GM21619 (cell line): ENCODE data around the gene ISY1.
"Not testable (repeated sequence)": the region's sequence is repeated elsewhere in the genome, so short reads cannot be mapped to it uniquely, and the experiment has no call there.

ENCODE experiments used
- ATAC-seq: cut with Tn5 transposase; IDR thresholded peaks from one replicate; pipeline ENCODE4 v1.9.1; 2021; ENCODE audit not compliant: unreplicated experiment

Gene ISY1

DNA sequence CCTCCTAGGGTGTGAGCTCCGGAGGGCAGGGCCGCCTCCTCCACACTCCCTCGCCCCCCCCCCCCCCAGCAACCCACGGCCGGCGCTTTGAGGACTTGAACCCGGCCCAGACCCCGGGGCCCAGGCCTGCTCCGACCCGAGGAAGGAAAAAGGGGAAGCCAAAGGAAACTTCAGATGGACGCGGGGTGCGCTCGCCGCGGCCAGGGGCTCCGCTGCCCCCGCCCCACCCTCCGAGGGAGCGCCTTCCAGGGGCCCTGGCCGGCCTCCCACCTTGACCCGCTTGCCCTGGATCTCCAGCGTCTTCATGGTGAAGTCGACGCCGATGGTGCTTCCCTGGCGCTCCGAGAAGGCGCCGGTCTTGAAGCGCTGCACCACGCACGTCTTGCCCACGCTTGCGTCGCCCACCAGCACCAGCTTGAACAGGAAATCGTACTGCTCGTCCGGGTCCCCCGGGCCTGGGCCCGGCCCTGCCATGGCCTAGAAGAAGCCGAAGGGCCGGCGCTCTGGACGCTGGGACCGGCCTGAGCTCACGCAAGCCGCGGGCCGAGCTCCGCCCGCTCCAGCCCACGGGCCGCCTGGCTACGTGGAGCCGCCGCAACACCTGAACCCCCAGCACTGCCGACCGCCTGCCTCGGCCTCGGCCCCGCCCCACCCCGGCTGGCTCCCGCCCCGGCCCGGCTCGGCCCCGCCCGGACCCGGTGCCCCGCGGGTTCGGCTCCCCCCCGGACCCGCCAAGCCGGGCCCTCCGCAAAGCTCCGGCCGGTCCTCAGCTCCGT lies 39.7 kb downstream of the ISY1 start:
- ATAC-seq = no peak

DNA sequence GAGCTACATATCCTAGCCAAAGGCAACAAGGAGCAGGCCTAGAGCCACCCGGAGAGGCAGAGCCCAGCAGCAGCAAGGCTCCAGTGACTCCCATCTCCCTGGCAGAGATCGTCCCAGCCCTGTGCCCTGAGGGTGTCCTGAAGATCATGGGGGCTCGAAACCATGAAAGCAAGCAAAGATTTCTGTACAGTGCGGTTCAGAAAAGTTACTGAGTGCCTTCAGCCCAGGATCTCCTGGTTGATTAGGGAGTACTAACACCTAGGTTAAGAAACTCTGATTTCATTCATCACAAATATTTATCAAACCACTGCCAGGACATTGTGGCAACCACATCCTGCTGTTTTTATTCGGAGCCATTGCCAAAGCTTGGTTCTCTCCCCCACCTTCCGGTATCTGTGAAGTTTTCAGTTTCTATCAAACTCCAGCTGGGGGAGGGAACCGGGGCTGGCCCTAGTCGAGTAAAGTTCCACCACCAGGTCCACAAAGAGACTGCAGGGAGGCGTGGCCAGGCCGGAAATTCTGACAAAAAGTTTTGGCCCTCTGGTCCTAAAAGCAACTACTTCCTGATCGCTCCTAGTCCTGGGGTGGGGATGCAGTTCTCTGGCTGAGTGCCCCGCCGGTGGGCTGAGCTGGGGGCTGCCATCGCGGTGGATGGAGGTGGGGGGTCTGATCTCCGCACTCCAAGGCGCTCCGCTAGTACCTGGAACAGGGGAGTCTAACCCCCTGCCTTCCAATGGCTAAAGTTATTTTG lies 40.4 kb downstream of the ISY1 start:
- peak; percentile 77 for ATAC-seq

DNA sequence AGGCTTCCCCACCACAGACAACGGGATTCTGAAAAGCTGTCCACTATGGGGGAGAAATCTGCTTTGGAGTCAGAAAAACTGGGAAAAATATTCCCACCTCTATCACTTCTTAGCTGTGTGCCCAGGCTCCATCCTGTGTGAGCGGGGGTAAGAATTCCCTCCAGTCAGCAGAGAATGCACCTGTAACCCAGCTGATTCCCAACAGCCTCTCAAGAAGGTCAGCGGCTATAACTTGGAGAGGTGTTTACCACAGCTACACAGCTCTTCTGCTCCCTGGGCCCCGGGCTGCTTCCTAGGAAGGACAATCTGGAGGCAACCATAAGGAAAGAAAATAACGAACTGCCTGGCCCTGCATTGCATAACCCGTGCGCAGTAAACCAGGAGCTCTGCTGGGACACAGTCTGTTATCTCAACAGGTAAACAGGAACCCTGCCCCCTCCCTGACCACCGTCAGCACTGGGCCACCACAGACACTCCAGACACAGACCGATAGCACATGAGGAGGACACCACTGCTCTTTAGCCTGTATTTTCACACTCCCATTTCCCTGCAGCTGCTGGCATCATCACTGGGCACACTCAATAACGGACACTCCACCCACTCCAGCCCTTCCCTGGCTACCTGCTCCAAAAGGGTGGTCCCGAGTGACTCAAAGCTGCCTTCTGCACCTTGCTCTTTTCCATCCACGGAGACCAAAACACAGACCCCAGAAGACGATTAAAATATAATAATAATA lies 41.3 kb downstream of the ISY1 start:
- no peak for ATAC-seq

DNA sequence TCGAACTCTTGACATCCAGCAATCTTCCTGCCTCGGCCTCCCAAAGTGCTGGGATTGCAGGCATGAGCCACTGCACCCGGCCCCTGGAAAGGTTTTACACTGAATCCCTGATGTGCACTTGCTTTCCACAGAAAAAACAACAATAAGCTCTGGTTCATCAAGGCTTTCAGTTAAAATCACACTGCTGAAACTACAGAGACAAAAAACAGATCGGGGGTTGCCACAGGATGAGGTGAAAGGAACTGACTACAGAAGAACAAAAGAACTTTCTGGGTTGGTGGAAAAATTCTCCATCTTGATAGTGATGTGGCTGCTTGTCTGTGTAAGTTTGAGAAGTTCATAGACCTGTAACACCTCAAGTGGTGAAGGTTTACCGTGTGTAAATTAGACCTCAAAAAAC lies 42.1 kb downstream of the ISY1 start:
- ATAC-seq = no peak

DNA sequence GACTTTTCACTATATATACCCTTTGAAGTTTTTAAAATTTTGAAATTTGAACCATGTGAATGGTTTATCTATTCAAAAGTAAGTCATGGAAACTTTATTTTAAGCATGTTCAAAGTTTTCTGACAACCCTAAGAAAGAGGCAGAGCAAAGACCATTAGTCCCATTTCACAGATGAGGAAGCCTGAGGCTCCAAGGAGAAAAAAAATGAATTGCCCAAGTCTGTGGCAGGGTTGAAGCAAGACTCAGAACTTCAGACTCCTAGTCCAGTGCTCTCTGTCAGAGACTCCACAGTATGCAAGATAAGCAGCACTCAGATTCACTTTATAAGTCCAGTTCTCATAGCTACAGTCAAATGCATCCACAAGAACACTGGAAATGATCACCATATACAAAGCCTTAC lies 43.7 kb downstream of the ISY1 start:
- ATAC-seq = no peak

DNA sequence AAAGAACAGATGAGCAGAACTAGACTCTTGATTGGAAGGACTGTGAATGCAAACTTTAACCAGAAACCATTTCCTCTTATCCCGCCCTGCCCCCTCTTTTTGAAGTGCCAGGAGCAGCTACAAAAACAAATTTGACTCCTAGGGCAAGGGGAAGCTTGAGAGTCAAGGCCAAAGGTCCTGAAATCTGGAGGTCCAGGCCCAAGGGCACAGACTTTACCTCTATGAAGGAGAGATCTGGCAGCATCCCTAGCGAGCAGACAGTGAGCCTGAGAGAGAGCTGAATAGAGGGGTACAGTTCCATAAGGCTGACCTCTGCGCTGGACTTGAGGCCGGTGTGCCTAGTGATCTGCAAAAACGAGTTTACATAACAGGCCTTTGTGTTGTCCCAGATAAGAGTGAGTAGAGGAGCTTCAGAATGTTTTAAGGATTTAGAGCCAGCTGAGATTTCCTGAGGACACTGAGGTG lies 44.3 kb downstream of the ISY1 start:
- no peak for ATAC-seq

DNA sequence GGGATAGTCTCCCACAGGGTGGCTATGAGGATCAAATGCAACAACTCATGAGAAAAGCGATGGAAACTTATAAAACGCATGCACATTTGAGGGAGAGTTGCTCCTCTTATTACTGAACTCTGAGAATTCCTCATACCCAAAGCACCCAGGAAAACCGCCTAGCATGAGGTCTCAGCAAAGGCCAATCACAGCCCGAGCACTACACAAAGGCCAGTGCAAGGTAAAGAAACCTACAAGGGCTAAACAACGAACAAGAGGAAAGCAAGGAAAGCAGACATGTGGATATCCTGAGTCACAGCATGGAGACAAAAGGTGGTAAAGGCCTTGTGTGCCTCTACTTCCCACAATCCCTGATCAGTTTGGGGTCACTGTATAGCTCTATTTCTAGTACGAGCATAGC lies 46.4 kb downstream of the ISY1 start:
- ATAC-seq = no peak

DNA sequence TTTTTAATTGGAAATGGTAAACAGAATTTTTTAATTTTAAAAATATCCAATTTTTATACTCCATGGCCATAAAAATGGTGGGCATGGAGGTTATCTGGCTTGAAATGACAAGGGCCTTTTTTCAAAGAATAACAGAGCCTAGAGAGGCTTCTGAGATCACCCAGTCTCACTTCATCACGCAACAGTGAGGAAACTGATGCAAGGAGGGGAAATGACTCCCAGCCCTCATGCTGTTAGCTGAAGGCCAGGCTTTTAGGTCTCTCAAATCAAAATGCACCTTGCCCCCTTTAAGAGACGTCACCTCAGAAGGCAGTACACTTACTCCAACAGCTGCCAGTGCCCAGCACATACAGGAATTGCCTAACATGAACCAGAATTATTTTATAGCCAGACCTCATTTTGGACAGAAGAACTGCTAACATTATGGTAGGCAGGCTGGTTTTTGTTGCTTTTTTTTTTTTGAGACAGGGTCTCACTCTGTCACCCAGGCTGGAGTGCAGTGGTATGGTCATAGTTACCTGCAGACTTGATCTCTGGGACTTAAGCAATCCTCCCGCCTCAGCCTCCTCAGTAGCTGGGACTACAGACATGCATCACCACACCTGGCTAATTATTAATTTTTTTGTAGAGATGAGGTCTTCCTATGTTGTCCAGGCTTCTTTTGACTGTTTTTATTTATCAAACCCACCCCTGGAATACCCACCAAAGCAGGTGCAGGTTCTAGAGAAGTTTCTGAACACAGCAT lies 48.4 kb downstream of the ISY1 start:
- ATAC-seq = no peak

DNA sequence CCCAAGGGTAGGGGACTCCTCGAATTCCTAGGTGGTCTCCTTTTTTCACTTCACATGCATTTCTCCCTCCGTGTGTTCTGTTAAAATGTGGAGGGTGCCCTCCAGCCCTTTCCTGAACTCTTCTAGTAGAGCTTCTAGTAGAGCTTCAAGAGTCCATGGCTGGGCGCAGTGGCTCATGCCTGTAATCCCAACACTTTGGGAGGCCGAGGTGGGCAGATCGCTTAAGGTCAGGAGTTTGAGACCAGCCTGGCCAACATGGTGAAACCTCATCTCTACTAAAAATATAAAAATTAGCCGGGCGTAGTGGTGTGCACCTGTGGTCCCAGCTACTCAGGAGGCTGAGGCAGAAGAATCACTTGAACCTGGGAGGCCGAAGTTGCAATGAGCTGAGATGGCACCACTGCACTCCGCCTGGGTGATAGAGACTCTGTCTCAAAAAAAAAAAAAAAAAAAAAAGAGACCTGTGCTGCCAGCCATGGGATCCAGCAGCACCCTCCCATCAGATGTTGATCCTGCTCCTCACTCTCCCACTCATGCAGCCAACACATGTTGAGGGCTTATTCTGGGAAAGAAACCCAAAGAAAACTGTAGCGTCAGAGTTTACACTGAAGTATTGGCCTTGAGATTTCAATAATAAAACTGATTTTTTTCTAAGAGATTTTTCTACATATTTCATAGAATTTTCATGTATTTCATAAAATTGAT lies 49.6 kb downstream of the ISY1 start:
- ATAC-seq = not testable (repeated sequence)

DNA sequence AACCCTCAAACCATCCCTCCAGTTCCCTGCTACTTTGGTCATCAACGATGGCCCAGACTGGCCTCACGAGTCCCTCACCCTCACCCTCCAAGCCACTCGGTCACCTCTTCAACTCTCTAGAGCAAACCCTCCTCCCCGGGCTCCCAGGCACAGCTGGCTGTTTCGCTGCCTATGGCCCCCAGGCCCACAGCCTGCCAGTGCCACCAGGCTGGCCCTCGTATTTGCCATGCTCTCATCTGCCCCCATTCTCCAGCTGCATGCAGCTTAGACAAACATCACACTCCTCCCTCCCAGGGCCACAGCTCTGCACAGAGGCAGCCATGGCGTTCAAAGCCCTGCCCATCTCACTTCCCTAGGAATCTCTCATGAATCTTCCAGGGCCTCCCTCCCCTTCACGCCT lies 53.1 kb downstream of the ISY1 start:
- ATAC-seq = no peak

DNA sequence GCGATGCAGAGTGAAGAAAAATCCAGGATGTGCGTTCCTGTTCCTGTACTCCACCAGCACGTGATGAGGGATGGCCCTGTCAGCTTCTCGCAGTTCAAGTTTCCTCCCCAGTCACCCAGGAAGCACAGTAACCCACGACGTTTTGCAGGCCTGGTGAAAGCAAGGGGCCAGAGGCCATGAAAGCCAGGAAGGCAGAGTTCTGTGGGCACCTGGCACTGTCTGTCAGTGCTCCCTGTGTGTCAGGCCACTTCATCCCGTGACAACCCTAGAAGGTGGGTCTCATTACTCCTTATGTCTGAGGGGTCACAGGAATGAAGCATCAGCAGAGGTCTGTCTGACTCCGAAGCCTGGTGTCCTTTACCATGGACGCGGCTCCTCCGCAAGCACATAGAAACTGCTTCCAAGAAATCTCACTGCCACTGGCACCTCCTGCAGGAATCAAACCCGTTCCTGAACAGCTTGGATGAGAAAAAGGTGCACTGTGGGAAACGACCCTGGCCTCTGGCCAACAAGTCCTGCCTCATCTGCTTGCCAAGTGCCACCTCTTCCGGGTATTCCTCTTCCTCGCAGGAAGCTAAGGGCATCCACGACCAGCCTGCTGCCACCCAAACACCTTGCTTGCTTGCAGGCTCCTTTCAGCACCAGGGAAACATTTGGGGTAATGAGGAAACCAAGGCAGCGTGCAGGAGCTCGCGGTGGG lies 53.8 kb downstream of the ISY1 start:
- no peak for ATAC-seq

DNA sequence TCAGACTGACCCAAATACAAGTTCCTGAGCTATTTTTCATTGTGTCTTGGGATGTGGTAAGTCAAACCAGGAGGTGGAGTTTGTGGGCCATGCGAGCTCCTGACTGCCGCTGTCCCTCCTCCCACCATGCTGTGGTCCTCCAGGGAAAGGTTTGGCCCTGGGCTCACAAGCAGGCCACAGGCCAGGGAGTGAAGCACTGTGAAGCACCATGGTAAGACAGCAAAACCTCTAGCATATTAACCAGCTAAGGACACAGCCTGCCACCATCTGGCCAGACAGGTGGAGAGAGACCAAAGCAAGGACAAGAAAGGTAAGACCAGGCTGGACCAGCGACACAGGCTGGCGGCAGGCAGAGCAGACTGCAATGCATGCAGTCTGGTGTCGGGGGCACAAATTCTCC lies 54.5 kb downstream of the ISY1 start:
- ATAC-seq = no peak

DNA sequence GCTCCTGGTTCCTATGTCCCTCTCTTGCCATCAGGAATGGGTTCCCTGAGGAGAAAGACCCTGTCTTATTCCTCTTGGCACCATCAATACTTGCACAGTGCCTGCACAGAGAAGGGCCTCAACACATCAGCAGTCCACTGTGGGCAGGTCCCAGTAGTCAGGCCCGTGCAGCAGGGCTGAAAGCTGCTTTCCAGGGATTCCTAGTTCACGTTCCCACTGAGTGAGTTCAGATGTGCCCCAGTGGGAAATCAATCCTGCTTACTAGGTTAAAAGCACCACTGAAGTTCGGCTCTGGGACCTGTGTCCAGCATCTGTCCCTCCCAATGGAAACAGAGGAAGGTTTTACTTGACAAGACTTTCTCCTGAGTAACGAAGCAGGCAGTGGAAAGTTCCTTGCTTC lies 55.0 kb downstream of the ISY1 start:
- no peak for ATAC-seq

DNA sequence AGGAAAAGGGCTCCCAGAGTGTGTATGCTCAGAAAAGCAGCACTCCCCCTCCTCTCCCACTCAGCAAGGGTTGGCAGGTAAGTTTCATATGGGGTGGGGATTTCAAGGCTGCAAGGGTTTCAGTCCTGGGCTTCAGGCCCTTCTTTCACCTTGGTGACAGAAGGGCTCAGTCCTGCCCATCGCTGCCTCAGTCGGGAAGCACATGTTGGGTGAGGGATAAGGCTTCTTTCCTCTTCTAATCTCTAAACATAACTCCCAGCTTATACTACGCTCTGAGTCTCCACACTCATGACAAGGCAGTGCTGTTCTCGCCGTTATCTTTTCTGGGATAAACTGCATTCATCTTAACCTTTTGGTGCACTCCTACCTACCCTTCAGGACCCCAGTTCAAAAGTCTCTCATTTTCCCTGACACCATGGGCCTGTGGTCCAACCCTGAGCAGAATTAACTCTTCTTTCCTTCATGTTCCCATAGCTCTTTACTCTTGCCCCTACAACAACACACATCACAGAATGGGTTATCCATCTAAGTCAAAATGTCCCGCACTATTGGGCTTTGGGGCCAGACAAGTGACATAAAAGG lies 56.3 kb downstream of the ISY1 start:
- no peak for ATAC-seq

DNA sequence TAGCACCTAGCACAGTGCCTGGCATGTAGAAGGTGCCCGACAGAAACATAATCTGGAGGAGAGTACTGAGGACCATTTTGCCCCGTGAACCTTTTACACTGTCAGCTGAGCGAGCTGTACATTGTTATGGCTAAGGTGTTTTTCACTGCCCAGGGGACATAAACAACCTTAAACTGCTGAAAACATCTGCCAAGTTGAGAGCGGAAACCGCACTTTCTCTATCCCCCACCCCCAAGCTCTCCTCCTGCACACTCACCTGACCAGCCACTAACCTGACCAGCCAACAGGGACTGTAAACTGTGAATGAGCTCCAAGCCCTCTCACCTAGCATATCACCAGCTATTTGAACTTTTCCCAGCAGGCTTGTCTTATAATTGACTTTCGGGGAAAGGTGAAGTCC lies 56.8 kb downstream of the ISY1 start:
- no peak for ATAC-seq

DNA sequence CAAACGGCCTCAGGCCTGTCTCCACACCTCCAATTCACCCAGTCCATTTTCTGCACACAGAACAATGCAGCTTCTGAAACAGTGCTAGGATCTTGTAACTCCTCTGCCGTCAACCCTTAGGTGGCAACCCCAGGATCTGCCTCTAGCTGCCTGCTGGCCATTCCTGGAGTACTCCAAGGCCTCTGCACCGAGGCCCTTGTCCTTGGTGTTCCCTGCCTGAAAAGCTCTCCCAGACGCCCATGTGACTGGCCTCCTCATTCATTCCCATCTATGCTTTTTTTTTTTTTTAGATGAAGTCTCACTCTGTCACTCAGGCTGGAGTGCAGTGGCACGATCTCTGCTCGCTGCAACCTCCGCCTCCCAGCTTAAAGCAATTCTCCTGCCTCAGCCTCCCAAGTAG lies 57.6 kb downstream of the ISY1 start:
- no peak for ATAC-seq

DNA sequence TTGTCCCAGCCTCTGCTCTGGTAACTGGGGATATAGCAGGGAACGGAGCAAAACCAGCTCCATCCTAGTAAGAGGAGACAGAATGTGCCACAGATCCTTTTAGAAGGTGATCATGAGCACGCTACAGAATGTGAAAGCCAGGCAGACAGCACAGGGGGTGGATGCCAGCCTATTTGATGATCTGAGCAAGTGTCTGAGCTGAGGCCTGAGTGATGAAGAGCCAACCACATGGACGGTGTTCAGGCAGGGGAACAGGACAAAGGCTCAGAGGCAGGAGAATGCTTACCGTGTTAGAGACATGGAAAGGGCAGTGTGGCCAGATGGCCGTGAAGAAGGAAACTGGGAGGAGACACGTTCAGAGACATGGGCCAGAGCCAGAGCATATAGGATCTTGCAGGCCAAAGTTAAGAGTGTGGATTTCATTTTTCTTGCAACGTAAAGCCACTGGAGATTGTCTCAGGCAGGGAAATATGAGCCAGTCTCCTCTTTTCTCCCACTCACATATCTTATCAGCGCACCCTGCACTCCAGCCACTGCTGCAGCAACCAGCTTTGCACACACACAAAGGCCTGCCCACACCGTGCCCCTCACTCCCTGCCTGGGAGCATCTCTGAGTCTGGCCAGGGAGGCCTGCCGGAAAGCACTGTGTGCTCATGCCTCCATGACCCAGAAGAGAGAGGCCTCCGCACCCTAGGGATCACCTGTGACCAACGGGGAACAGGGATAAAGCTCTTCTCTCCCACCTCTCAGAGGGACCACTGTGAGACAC lies 59.3 kb downstream of the ISY1 start:
- no peak for ATAC-seq

DNA sequence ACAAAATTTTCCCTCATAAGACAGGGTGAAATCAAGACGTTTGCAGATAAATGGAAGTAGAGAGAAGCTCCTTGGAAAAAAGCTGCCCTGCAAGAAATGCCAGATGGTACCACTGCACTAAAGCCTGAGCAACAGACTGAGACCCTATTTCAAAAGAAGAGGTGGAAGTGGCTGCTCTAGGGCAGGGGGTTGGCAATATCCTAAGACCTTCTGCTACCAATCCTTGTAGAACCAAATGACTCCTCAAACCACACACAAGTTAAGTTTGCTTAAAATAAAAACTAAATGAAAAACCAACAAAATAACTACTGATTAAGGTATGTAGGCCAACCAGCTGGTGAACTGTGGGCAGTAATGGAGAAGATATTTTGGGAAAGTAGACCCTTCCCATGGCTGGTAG lies 60.6 kb downstream of the ISY1 start:
- ATAC-seq = no peak

DNA sequence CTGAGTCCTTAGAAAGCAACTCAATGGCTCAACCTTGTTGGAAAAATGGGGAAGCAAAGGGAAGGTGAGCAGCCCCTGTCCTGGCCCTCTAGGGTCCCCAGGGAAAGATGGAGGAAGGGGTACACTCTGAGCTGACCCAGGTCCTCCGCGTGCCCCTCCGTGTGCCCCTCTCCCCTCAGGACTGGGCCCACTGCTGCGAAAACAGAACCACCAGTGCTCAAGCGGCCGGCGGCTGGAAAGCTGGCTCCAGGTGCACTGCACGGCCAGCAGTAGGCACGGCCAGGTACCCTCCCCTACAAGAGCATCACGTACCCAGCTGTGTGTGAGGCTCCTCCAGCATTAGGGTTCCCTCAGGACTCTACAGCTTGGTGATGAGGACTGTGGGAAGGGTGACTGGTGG lies 65.6 kb downstream of the ISY1 start:
- ATAC-seq = no peak
